Mucosa of descending colon (tissue), 3 donors: ENCODE results near the gene MT2A. TPM values are rescaled to one million over a fixed set of nuclear protein-coding genes. Genes with fewer than 3 reads are reported as not detected.
"Not testable (repeated sequence)": the region's sequence is repeated elsewhere in the genome, so short reads cannot be mapped to it uniquely, and the experiment has no call there.

Experiments used
- ATAC-seq: fragments of 200-7000 bp; cut with Tn5 transposase; one replicate; pipeline ENCODE4 v1.9.1; 2020; ENCODE audit warnings: mild to moderate bottlenecking, moderate library complexity
- DNase-seq, 3 donors: peaks; one replicate each; pipeline ENCODE4 v3.0.0-alpha.2; 2020
- H3K36me3 ChIP-seq: fragments of 200-600 bp; one replicate; pipeline ENCODE4 v1.8.0; 2021; ENCODE audit warnings: low read depth, mild to moderate bottlenecking
- H3K4me1 ChIP-seq: fragments of 200-600 bp; one replicate; pipeline ENCODE4 v1.8.0; 2021; ENCODE audit warnings: low read depth, mild to moderate bottlenecking
- H3K4me3 ChIP-seq: fragments of 200-600 bp; one replicate; pipeline ENCODE4 v1.8.0; 2021; ENCODE audit warnings: mild to moderate bottlenecking
- H3K9me3 ChIP-seq: fragments of 200-600 bp; one replicate; pipeline ENCODE4 v1.8.0; 2021; ENCODE audit warnings: mild to moderate bottlenecking
- intact Hi-C, 2 donors: fragments of 100-400 bp; cut with DNase I in 1 of 2; cut with micrococcal nuclease in 1 of 2; formaldehyde crosslinking; loops; one replicate each; pipeline versions ENCODE4 v1.11.0 to v1.11.1; 2022; cut with DNase I, micrococcal nuclease
- total RNA-seq, 3 donors: library from RNA; stranded (reverse); fragmentation: NEBNext Ultra II Directional in 2 of 3; extraction: Animal tissue kit (Norgen Biotek cat#: 25700) in 2 of 3; gene quantifications; one replicate each; pipeline versions ENCODE4 v1.2.1 to v1.2.4, GENCODE V29; 2021 to 2023
- TF ChIP-seq, protein P1 (sequence below): fragments of 200-600 bp; IDR thresholded peaks from one replicate; pipeline ENCODE4 v1.8.0; 2022; ENCODE audit warnings: antibody characterized with exemption, mild to moderate bottlenecking
- donor health status: DM: no; HTN: no; CAD: no; lungs with moderate emphysema.
- donor health status: DM: no; HTN: no; CAD: no.
- donor health status: DM: no; HTN: yes; CAD: no.

MT2A gene
- total RNA-seq, 3 donors from 2014 or later, result 100.0 to 211 (median 206) TPM

DNA sequence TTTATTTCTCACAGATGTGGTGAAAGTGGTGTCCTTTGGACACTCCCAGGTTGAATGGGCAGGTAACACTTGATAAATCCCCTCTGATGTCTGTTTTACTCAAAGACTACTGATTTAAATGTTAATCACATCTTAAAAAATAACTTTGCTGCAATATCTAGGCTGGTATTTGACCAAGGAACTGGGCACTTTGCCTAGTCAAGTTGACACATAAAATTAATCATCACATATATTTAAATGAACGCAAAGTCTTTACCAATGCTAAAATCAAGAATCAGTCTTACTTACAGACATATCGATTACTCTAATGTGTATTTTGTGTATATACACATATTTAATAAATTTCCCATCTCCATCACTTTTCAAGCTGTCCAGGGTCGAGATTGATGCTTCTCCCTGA lies 7.0 kb downstream of the MT2A start:
- Histone ChIP-seq H3K4me3 (no peak overlapping the region), H3K9me3 (no peaks in the 10 kb centered on the region), H3K36me3 (no peaks in the 10 kb centered on the region), H3K4me1 (peaks cover 12% of the 10 kb centered on the region)
- DNase-seq (no peak), ATAC-seq (no peak)
- TF ChIP-seq, protein P1, sequence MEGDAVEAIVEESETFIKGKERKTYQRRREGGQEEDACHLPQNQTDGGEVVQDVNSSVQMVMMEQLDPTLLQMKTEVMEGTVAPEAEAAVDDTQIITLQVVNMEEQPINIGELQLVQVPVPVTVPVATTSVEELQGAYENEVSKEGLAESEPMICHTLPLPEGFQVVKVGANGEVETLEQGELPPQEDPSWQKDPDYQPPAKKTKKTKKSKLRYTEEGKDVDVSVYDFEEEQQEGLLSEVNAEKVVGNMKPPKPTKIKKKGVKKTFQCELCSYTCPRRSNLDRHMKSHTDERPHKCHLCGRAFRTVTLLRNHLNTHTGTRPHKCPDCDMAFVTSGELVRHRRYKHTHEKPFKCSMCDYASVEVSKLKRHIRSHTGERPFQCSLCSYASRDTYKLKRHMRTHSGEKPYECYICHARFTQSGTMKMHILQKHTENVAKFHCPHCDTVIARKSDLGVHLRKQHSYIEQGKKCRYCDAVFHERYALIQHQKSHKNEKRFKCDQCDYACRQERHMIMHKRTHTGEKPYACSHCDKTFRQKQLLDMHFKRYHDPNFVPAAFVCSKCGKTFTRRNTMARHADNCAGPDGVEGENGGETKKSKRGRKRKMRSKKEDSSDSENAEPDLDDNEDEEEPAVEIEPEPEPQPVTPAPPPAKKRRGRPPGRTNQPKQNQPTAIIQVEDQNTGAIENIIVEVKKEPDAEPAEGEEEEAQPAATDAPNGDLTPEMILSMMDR, result no peak
- intact Hi-C loops, result no loop called here

DNA sequence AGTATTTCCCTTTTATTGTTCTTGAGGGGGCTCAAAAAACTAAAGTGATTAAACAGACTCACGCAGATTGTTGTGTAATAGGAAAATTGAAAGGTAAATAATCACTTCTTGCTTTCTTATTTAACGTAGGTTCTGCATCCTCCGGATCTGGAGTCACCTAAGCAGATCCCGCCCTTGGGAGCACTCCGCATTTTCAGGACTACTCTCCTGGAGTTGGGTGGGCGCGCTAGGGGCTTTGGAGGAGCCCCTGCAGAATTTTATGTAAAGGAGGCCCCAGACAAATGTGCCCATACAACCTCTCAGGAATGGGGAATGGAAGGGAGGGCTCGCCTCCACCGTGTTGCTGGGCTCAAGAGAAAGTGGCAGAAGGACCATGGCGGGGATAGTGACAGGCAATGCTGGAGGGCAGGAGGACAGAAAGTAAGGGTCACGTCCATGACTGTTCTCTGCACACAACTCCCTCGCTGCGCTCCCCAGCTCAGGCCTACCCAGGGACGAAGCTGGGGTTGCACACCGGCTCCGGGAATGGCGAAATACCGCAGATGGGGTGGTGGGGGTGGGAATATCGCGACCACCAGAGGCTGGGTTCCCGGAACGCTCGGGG lies 8.3 kb downstream of the MT2A start:
- ATAC-seq (peak; percentile 14), DNase-seq (no peak)
- no peak overlapping the region for H3K4me3 ChIP-seq
- intact Hi-C loops, result no loop called here
- no peaks in the 10 kb centered on the region for H3K36me3 ChIP-seq
- no peaks in the 10 kb centered on the region for H3K9me3 ChIP-seq
- TF ChIP-seq, protein P1, result no peak
- H3K4me1 ChIP-seq, result peaks cover 7% of the 10 kb centered on the region

DNA sequence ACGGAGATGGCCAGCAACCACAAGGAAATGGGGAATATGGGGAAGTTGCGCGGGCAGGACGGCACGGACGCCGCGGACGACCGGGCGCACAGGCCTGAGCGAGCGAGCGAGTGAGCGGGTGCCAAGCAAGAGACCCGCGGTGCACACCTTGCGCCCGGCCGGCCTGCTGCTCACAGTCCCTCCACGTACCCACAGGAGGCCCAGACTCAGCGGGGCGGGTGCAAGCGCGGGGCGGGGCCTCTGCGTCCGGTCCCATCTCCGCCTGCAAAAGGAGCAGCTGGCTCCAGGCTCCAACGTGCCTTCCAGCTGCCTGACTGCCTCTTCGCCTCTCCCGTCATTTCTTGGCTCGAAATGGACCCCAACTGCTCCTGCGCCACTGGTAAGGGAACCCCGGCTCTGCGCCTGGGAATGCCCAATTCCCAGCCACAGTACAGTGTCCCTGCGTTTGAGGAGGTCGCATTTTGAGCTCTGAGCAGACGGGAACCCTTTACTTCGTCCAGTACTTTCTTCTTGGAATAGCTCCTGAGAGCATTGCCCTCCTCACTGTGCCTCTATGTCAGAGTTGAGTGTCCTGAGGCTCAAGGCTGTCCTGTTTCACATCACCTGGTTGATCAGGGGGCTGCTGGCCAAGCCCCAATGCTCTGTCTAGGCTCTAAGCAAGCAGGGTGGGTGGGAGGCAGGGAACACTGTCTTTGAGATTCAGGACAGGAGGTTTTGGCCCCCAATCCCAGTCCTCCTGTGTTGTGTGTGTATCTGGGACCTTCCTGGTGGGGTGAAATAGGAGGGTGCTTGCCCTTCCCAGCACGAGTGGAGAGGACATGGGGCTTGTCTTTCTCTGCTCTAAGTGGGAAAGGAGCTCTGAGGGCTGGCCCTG lies 9.1 kb downstream of the MT2A start:
- Histone ChIP-seq H3K4me1 (peaks cover 7% of the 10 kb centered on the region), H3K36me3 (no peaks in the 10 kb centered on the region), H3K9me3 (no peaks in the 10 kb centered on the region), H3K4me3 (no peak overlapping the region)
- peak; percentile 98 for ATAC-seq
- intact Hi-C loops, result no loop called here
- TF ChIP-seq, protein P1, result no peak
- peak; percentile 83 to 87 (median 83) for DNase-seq

DNA sequence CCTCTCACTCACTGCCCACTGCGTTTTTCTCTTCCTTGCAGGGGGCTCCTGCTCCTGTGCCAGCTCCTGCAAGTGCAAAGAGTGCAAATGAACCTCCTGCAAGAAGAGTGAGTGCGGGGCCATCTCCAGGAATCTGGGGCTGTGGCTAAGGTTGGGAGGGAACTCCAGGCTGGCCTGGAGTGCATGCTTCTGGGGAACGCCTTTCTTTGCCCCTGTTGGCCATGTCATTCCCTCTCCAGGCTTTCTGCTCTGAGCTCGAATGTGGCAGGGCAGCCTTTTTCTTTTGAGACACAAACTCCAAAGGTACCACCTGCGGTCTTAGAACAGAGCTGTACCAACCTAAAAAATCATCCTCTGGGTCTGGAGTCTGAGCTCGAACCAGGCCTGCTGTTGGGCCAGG lies 9.8 kb downstream of the MT2A start:
- H3K4me3 ChIP-seq, result no peak overlapping the region
- no peaks in the 10 kb centered on the region for H3K36me3 ChIP-seq
- TF ChIP-seq, protein P1, result no peak
- peaks cover 7% of the 10 kb centered on the region for H3K4me1 ChIP-seq
- H3K9me3 ChIP-seq, result no peaks in the 10 kb centered on the region
- intact Hi-C loops, result no loop called here
- DNase-seq (no peak), ATAC-seq (no peak)

DNA sequence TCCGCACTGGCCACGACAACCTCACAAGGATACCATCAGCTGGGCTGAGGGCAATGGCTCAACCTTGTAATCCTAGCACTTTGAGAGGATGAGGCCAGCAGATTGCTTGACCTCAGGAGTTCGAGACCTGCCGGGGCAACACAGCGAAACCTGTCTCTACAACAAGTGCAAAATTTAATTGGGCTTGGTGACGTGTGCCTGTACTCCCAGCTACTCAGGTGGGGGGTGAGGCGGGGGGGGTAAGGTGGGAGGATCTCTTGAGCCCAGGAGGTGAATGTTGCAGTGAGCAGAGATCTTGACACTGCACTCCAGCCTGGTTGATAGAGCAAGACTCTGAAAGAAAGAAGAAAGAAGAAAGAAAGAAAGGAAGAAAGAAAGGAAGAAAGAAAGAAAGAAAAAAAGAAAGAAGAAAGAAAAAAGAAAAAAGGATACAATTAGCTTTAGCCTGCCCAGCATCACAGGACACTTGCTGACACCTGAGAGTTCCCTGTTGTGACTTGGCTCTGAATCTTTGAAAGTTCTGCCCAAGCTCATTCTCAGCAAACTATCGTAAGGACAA lies 12.0 kb downstream of the MT2A start:
- DNase-seq, result no peak
- no peak for ATAC-seq
- H3K4me3 ChIP-seq, result no peak overlapping the region
- H3K4me1 ChIP-seq, result peaks cover 12% of the 10 kb centered on the region
- intact Hi-C loops, result no loop called here
- TF ChIP-seq, protein P1, result no peak
- no peaks in the 10 kb centered on the region for H3K36me3 ChIP-seq
- H3K9me3 ChIP-seq, result no peaks in the 10 kb centered on the region

DNA sequence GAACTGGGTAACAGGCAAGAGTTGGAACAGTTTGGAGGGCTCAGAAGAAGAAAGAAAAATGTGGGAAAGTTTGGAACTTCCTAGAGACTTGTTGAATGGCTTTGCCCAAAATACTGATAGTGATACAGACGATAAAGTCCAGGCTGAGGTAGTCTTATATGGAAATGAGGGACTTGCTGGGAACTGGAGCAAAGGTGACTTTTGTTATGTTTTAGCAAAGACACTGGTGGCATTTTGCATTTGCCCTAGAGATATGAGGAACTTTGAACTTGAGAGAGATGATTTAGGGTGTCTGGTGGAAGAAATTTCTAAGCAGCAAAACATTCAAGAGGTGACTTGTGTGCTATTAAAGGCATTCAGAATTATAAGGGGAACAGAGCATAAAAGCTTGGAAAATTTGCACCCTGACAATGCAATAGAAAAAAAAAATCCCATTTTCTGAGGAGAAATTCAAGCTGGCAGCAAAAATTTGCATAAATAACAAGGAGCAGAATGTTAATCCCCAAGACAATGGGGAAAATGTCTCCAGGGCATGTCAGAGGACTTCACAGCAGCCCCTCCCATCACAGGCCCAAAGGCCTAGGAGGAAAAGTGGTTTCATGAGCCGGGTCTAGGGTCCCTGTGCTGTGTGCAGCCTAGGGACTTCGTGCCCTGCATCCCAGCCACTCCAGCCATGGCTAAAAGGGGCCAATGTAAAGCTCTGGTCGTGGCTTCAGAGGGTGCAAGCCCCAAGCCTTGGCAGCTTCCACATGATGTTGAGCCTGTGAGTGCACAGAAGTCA lies 13.5 kb downstream of the MT2A start:
- not testable (repeated sequence) for ATAC-seq

DNA sequence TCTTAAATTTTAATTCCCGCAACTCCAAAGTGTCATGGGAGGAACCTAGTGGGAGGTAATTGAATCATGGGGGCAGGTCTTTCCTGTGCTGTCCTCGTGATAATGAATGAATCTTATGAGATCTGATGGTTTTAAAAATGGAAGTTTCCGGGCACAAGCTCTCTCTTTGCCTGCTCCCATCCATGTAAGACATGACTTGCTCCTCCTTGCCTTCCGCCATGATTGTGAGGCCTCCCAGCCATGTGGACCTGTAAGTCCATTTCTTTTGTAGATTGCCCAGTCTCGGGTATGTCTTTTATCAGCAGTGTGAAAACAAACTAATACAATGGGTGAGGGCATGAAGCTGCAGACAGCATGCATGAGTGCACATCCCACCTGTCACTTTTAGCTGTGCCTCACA lies 14.8 kb downstream of the MT2A start:
- DNase-seq, H3K36me3 ChIP-seq, H3K4me3 ChIP-seq, H3K9me3 ChIP-seq, intact Hi-C loops, ATAC-seq, H3K4me1 ChIP-seq: not testable (repeated sequence)

More for the DNA sequence above, 13.5 kb downstream of the MT2A start:
- H3K36me3 ChIP-seq, DNase-seq, intact Hi-C loops, H3K4me3 ChIP-seq, H3K9me3 ChIP-seq: not testable (repeated sequence)
- peaks cover 12% of the 10 kb centered on the region for H3K4me1 ChIP-seq
